Measurements from ENCODE around the gene SFXN3.
"Not testable (repeated sequence)": the region's sequence is repeated elsewhere in the genome, so short reads cannot be mapped to it uniquely, and the experiment has no call there.

SFXN3 gene

GRCh38 chr10:101029520-101030295, 1.3 kb upstream of the SFXN3 start:
- Mint-ChIP-seq H3K36me3 (ENCODE audit: low read depth) (no peaks in the 10 kb centered on the region), H3K27me3 (ENCODE audit: low read depth) (peaks cover 34% of the 10 kb centered on the region), H3K4me3 (no peak overlapping the region), H3K27ac (no peak overlapping the region), H3K9me3 (no peaks in the 10 kb centered on the region), H3K4me1 (peaks cover 41% of the 10 kb centered on the region)
- no peak for TF ChIP-seq CTCF (IDR thresholded peaks at IDR 0.05; ENCODE audit: unreplicated experiment in 3 of 3)

GRCh38 chr10:101030496-101031127, 422 bp upstream of the SFXN3 start:
- no peaks in the 10 kb centered on the region for H3K36me3 Mint-ChIP-seq (ENCODE audit: low read depth)
- peak overlapping the region; percentile 72 to 86 (median 86) for H3K4me3 Mint-ChIP-seq
- peaks cover 41% of the 10 kb centered on the region for H3K4me1 Mint-ChIP-seq
- no peak for TF ChIP-seq CTCF (IDR thresholded peaks at IDR 0.05; ENCODE audit: unreplicated experiment in 3 of 3)
- H3K9me3 Mint-ChIP-seq, result no peaks in the 10 kb centered on the region
- no peak overlapping the region for H3K27ac Mint-ChIP-seq
- H3K27me3 Mint-ChIP-seq (ENCODE audit: low read depth), result peaks cover 38% of the 10 kb centered on the region

GRCh38 chr10:101031796-101032636, 982 bp downstream of the SFXN3 start:
- H3K9me3 Mint-ChIP-seq, result no peaks in the 10 kb centered on the region
- peaks cover 47% of the 10 kb centered on the region for H3K27me3 Mint-ChIP-seq (ENCODE audit: low read depth)
- no peaks in the 10 kb centered on the region for H3K36me3 Mint-ChIP-seq (ENCODE audit: low read depth)
- peaks cover 36% of the 10 kb centered on the region for H3K4me1 Mint-ChIP-seq
- peak overlapping the region; percentile 72 to 86 (median 86) for H3K4me3 Mint-ChIP-seq
- TF ChIP-seq CTCF (IDR thresholded peaks at IDR 0.05; ENCODE audit: unreplicated experiment in 3 of 3), result no peak
- peak overlapping the region; percentile 54 to 86 (median 65) for H3K27ac Mint-ChIP-seq

- Mint-ChIP-seq H3K4me3 (peak overlapping the region; percentile 72 to 84 (median 84)), H3K4me1 (peaks cover 28% of the 10 kb centered on the region), H3K27me3 (ENCODE audit: low read depth) (peaks cover 47% of the 10 kb centered on the region), H3K9me3 (no peaks in the 10 kb centered on the region), H3K36me3 (ENCODE audit: low read depth) (peaks cover under 1% of the 10 kb centered on the region), H3K27ac (peak overlapping the region; percentile 35 to 86 (median 54))
- no peak for TF ChIP-seq CTCF (IDR thresholded peaks at IDR 0.05; ENCODE audit: unreplicated experiment in 3 of 3)
Measured at GRCh38 chr10:101032637-101033224, 1.7 kb downstream of the SFXN3 start.

- Mint-ChIP-seq H3K4me1 (peaks cover 26% of the 10 kb centered on the region), H3K4me3 (peak overlapping the region; percentile 50 to 68 (median 62)), H3K27me3 (ENCODE audit: low read depth) (peaks cover 43% of the 10 kb centered on the region), H3K36me3 (ENCODE audit: low read depth) (peaks cover 6% of the 10 kb centered on the region), H3K9me3 (no peaks in the 10 kb centered on the region), H3K27ac (no peak overlapping the region)
- no peak for TF ChIP-seq CTCF (IDR thresholded peaks at IDR 0.05; ENCODE audit: unreplicated experiment in 3 of 3)
Measured at GRCh38 chr10:101033276-101033675, 2.2 kb downstream of the SFXN3 start.

- Mint-ChIP-seq H3K4me3 (peak overlapping the region in 1 of 3 experiments; percentile 41), H3K4me1 (peaks cover 15% of the 10 kb centered on the region), H3K27me3 (ENCODE audit: low read depth) (peaks cover 34% of the 10 kb centered on the region)
- H3K9me3 Mint-ChIP-seq; H3K27ac Mint-ChIP-seq; H3K36me3 Mint-ChIP-seq (ENCODE audit: low read depth): not testable (repeated sequence)
Measured at GRCh38 chr10:101034404-101034803, 3.4 kb downstream of the SFXN3 start.

Data from nephron (organoid).